Transverse colon (tissue), 4 donors: Measurements from ENCODE around the gene P2RY1. TPM values are rescaled to one million over a fixed set of nuclear protein-coding genes. Genes with fewer than 3 reads are reported as not detected.

Experiments
- DNase-seq: peaks from one replicate; pipeline ENCODE4 v3.0.0-alpha.2; 2019
- H3K27ac ChIP-seq, 4 donors: fragments of 200-600 bp; sonication (generic); 2 replicates each; pipeline ENCODE4 v1.5.1; 2016 to 2018; ENCODE audit warnings: inconsistent platforms in 4 of 4
- H3K27me3 ChIP-seq: fragments of 200-600 bp; sonication (generic); 2 replicates; pipeline ENCODE4 v1.5.1; 2017; ENCODE audit warnings: inconsistent platforms
- H3K36me3 ChIP-seq, 4 donors: fragments of 200-600 bp; sonication (generic); 2 replicates each; pipeline ENCODE4 v1.5.1; 2017 to 2019; ENCODE audit warnings: inconsistent platforms in 4 of 4
- H3K4me1 ChIP-seq, 4 donors: fragments of 200-600 bp; sonication (generic); 2 replicates each; pipeline ENCODE4 v1.5.1; 2017 to 2020; ENCODE audit warnings: inconsistent platforms in 4 of 4
- H3K4me3 ChIP-seq, 4 donors: fragments of 200-600 bp; sonication (generic); 1 replicate in 1 of 4; 2 replicates in 3 of 4; pipeline versions ENCODE4 v1.5.1 to v1.6.1; 2017 to 2019; ENCODE audit warnings: inconsistent platforms in 4 of 4
- H3K9me3 ChIP-seq, 2 donors: fragments of 200-600 bp; sonication (generic); 2 replicates each; pipeline ENCODE4 v1.5.1; 2017 to 2019; ENCODE audit warnings: inconsistent platforms in 2 of 2
- EP300 ChIP-seq: sonication (generic); formaldehyde crosslinking; IDR thresholded peaks from one replicate; pipeline ENCODE4 v1.6.1; 2017; ENCODE audit warnings: antibody characterized with exemption, low read depth
- POLR2A ChIP-seq: fragments of 450-650 bp; IDR thresholded peaks from one replicate; pipeline ENCODE4 v1.6.1; 2016; ENCODE audit warnings: antibody characterized with exemption, mild to moderate bottlenecking, moderate library complexity
- POLR2AphosphoS5 ChIP-seq, 3 donors: sonication (generic); formaldehyde crosslinking; IDR thresholded peaks; one replicate each; pipeline ENCODE4 v1.6.1; 2016; ENCODE audit warnings: antibody characterized with exemption in 3 of 3
- WGBS, 2 donors: methylation state at CpG; one replicate each; pipeline ENCODE4 v1.1.5; 2018; ENCODE audit warnings: low coverage in 1 of 2; 5-methylcytosine and 5-hydroxymethylcytosine counted together
- in situ Hi-C, 4 donors: fragments of 200-750 bp; cut with MboI; loops; one replicate each; pipeline versions ENCODE4 v1.15.0 to v1.15.1; 2017; ENCODE audit warnings: low sequenced_read_pairs in 3 of 4, low pct_ligation_motif_present in 1 of 4, low pct_unique_long_range_greater_than_20kb in 1 of 4
- intact Hi-C: fragments of 100-400 bp; cut with DNase I; formaldehyde crosslinking; loops from one replicate; pipeline ENCODE4 v1.15.1; 2023; ENCODE audit warnings: low total_unique reads
- total RNA-seq, 4 donors: library from RNA; depleted of rRNA; stranded (reverse); fragments of >200 nt; gene quantifications; one replicate each; pipeline ENCODE4 v1.1.0, GENCODE V29; 2016
- TF ChIP-seq, protein P1 (sequence below), 5 experiments: fragments of 200-600 bp in 3 of 5; fragments of 450-650 bp in 2 of 5; sonication (generic) in 3 of 5; IDR thresholded peaks; 1 replicate in 2 of 5; 2 replicates in 3 of 5; pipeline ENCODE4 v1.5.1; 2016 to 2017; ENCODE audit warnings: antibody characterized with exemption in 5 of 5, inconsistent platforms in 3 of 5, mild to moderate bottlenecking in 2 of 5, moderate library complexity in 1 of 5

P2RY1 gene
- total RNA-seq, 4 donors from 2014 or later = 22.3 to 37.0 (median 32.7) TPM

DNA sequence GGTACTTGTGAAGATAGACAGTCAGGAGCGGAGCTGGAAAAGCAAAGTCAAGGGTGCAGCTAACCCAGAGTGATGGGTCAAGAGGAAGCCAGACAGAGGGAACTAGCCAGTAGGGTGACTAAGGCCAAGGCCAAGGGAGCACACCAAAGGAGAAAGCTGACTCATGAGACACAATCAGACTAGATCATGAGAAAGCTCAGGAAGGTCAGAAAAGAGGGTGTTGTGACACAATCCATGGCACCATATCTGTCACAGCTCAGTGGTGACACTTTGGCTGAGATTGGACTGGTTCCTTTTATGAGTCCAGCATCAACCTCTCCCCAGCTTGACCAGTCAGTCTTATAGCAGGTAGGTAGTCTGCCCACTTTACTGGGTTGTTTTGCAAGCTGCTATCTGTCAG is 22.2 kb downstream of the P2RY1 start:
- TF ChIP-seq EP300 (no peak), POLR2AphosphoS5 (IDR thresholded peaks at IDR 0.05) (no peak), POLR2A (no peak)
- TF ChIP-seq, protein P1, sequence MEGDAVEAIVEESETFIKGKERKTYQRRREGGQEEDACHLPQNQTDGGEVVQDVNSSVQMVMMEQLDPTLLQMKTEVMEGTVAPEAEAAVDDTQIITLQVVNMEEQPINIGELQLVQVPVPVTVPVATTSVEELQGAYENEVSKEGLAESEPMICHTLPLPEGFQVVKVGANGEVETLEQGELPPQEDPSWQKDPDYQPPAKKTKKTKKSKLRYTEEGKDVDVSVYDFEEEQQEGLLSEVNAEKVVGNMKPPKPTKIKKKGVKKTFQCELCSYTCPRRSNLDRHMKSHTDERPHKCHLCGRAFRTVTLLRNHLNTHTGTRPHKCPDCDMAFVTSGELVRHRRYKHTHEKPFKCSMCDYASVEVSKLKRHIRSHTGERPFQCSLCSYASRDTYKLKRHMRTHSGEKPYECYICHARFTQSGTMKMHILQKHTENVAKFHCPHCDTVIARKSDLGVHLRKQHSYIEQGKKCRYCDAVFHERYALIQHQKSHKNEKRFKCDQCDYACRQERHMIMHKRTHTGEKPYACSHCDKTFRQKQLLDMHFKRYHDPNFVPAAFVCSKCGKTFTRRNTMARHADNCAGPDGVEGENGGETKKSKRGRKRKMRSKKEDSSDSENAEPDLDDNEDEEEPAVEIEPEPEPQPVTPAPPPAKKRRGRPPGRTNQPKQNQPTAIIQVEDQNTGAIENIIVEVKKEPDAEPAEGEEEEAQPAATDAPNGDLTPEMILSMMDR (IDR thresholded peaks at IDR 0.05) = no peak
- in situ Hi-C loops (no loop called here), intact Hi-C loops (no loop called here)
- Histone ChIP-seq H3K4me3 (no peak overlapping the region), H3K36me3 (no peaks in the 10 kb centered on the region), H3K27ac (no peak overlapping the region), H3K9me3 (no peaks in the 10 kb centered on the region), H3K27me3 (no peaks in the 10 kb centered on the region), H3K4me1 (no peaks in the 10 kb centered on the region)
- 86 to 100% methylated on average over 1 of the region's 1 CpG for WGBS, 2 donors
- DNase-seq = no peak

DNA sequence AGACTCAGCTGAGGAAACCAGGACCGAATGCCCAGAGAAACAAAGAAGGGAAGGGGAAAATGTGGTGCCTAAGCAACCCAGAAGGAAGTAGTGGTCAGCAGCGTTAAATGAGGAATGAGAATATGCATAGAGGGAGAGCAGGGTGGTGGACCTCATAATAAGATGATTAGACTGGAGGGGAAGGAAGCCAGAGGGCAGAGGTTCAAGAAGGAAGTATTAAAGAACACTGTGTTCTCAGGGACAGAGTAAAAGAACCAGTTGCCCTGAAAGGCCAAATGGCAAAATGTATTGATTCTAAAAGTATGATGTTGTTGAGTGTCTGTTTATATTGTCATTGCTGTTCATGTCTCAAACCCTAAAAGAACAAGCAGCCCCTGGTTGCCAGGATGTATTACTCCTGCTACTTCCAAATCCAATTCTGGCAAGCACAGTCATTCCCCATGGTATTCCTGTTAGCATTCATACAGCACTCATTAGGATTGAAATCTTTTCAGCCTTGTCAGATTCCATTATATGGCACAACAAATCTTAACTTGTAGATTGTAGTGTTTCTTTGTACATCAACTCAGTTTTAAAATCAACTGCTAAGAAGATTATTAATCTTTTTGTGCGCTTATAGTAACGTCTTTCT is 23.4 kb downstream of the P2RY1 start:
- no peak for TF ChIP-seq POLR2A
- TF ChIP-seq, protein P1 (IDR thresholded peaks at IDR 0.05) = no peak
- in situ Hi-C loops = no loop called here
- no peak overlapping the region for H3K27ac ChIP-seq
- H3K4me1 ChIP-seq = no peaks in the 10 kb centered on the region
- no peak for DNase-seq
- no peaks in the 10 kb centered on the region for H3K36me3 ChIP-seq
- intact Hi-C loops = no loop called here
- no peak overlapping the region for H3K4me3 ChIP-seq
- no peaks in the 10 kb centered on the region for H3K27me3 ChIP-seq
- 87 to 90% methylated on average over 4 of the region's 4 CpGs for WGBS, 2 donors
- H3K9me3 ChIP-seq = no peaks in the 10 kb centered on the region

DNA sequence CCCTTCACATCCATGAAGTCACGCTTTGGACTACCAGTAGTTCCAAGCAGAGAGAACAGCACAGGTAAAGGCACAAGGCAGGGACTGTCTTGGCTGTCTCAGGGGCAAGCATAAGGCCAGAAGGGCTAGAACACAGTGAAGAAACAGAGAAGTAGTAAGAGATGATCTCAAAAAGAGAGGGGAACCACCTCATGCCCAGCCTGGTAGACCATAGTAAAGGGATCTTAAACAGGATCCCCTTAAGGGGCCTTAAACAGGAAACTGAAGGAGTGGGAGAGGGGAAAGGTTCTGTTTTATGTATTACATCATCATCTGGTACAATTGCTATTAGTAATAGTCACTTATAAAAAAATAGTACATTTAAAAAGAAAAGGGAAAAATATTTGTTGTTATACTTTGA is 25.8 kb downstream of the P2RY1 start:
- intact Hi-C loops (no loop called here), in situ Hi-C loops (no loop called here)
- no peaks in the 10 kb centered on the region for H3K4me1 ChIP-seq
- no peaks in the 10 kb centered on the region for H3K27me3 ChIP-seq
- H3K36me3 ChIP-seq = no peaks in the 10 kb centered on the region
- H3K4me3 ChIP-seq = no peak overlapping the region
- 89% methylated on average over 1 of the region's 1 CpG; no CpG with 5 or more reads in 1 of the 2 donors for WGBS, 2 donors
- H3K9me3 ChIP-seq = no peaks in the 10 kb centered on the region
- H3K27ac ChIP-seq = no peak overlapping the region
- TF ChIP-seq POLR2A = no peak
- no peak for TF ChIP-seq POLR2AphosphoS5 (IDR thresholded peaks at IDR 0.05)
- no peak for TF ChIP-seq EP300
- TF ChIP-seq, protein P1 (IDR thresholded peaks at IDR 0.05) = no peak
- DNase-seq = no peak

DNA sequence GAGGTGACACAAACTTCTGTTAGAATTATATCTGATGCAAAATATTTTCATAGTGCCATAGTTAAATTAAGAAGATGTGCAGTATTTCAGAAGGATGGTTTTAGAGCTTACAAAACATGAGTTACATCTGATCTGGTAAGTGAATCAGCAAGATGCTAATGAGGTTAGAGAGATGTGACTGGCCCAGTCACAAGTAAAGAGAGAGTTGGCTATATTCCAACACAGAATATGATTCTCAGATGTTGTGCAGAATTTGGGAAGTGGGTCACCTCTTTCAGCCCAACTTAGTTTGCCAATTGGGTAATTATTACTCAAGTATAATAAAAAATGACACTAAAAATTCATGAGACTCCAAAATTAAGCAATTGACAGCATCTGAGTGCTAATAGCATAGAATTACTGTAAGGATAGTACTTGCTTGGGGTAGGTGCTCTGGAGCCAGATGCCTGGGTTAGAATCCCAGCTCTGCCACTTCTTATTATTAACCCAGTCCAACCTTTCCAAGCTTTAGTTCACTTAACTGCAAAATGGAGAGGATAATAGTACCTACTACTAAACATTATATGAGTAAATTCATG is 30.8 kb downstream of the P2RY1 start:
- Histone ChIP-seq H3K27ac (no peak overlapping the region), H3K9me3 (no peaks in the 10 kb centered on the region), H3K4me3 (no peak overlapping the region), H3K4me1 (no peaks in the 10 kb centered on the region), H3K36me3 (no peaks in the 10 kb centered on the region), H3K27me3 (no peaks in the 10 kb centered on the region)
- DNase-seq = no peak
- TF ChIP-seq, protein P1 (IDR thresholded peaks at IDR 0.05) = no peak
- TF ChIP-seq EP300 (no peak), POLR2AphosphoS5 (IDR thresholded peaks at IDR 0.05) (no peak), POLR2A (no peak)
- in situ Hi-C loops (no loop called here), intact Hi-C loops (no loop called here)
